Lung (tissue), 12 donors: ENCODE measurements around the gene FAM50B. TPM values are rescaled to one million over a fixed set of nuclear protein-coding genes. Genes with fewer than 3 reads are reported as not detected.

Source experiments
- ATAC-seq: fragments of 200-7000 bp; cut with Tn5 transposase; one replicate; pipeline ENCODE4 v1.9.1; 2020; ENCODE audit warnings: moderate number of reproducible peaks; ENCODE audit not compliant: insufficient read depth, low FRiP score
- DNase-seq, 3 donors: peaks; one replicate each; pipeline ENCODE4 v3.0.0-alpha.2; 2013 to 2017
- H3K27ac ChIP-seq, 2 donors: one replicate each; pipeline ENCODE4 v1.5.1; 2013; ENCODE audit warnings: mild to moderate bottlenecking in 2 of 2, moderate library complexity in 2 of 2, control low read depth in 1 of 2, inconsistent platforms in 1 of 2, low read depth in 1 of 2, low read length in 1 of 2
- H3K27me3 ChIP-seq, 3 donors: one replicate each; pipeline ENCODE4 v1.5.1; 2013; ENCODE audit warnings: low read length in 2 of 3; ENCODE audit not compliant: control insufficient read depth in 3 of 3, insufficient read depth in 3 of 3
- H3K36me3 ChIP-seq, 4 donors: one replicate each; pipeline ENCODE4 v1.5.1; 2013; ENCODE audit warnings: low read length in 4 of 4, mild to moderate bottlenecking in 1 of 4, moderate library complexity in 1 of 4; ENCODE audit not compliant: control insufficient read depth in 4 of 4, insufficient read depth in 4 of 4
- H3K4me1 ChIP-seq, 5 donors: one replicate each; pipeline ENCODE4 v1.5.1; 2013; ENCODE audit warnings: low read length in 5 of 5, mild to moderate bottlenecking in 2 of 5, moderate library complexity in 1 of 5; ENCODE audit not compliant: control insufficient read depth in 5 of 5, insufficient read depth in 5 of 5
- H3K4me3 ChIP-seq: one replicate; pipeline ENCODE4 v1.5.1; 2013; ENCODE audit warnings: mild to moderate bottlenecking, control low read depth, moderate library complexity
- H3K9ac ChIP-seq, 2 donors: one replicate each; pipeline ENCODE4 v1.5.1; 2013; ENCODE audit warnings: low read length in 2 of 2, control low read depth in 1 of 2; ENCODE audit not compliant: insufficient read depth in 1 of 2
- H3K9me3 ChIP-seq, 4 donors: one replicate each; pipeline ENCODE4 v1.5.1; 2013; ENCODE audit warnings: low read length in 3 of 4, mild to moderate bottlenecking in 1 of 4, moderate library complexity in 1 of 4; ENCODE audit not compliant: control insufficient read depth in 4 of 4, insufficient read depth in 3 of 4
- WGBS, 2 donors: extraction: QIAGEN DNeasy Blood & Tissue Kit; methylation state at CpG; one replicate each; pipeline ENCODE4 v1.1.7; 2013; 5-methylcytosine and 5-hydroxymethylcytosine counted together
- polyA plus RNA-seq, 2 donors: library from polyadenylated mRNA; stranded (reverse); fragments of 200-250 nt; gene quantifications; one replicate each; pipeline ENCODE4 v1.2.1, GENCODE V29; 2013
- total RNA-seq, 2 donors: library from RNA; depleted of rRNA in 1 of 2; stranded (reverse); fragments of >200 nt in 1 of 2; gene quantifications; one replicate each; pipeline ENCODE4 v1.2.1, GENCODE V29; 2014 to 2021
- TF ChIP-seq, protein P1 (sequence below): IDR thresholded peaks from 2 replicates; pipeline ENCODE4 v1.5.1; 2012; ENCODE audit warnings: mild to moderate bottlenecking; ENCODE audit errors: control extremely low read depth, extremely low read depth
- donor health status: control.
- donor health status: control.
- donor health status: Bipolar disorder and iron deficiency.
- donor health status: healthy.
- donor health status: DM: yes; HTN: yes; CAD: no.

FAM50B gene
- total and polyA plus RNA-seq, 4 donors, result 7.1 to 15.8 (median 11.3) TPM

DNA sequence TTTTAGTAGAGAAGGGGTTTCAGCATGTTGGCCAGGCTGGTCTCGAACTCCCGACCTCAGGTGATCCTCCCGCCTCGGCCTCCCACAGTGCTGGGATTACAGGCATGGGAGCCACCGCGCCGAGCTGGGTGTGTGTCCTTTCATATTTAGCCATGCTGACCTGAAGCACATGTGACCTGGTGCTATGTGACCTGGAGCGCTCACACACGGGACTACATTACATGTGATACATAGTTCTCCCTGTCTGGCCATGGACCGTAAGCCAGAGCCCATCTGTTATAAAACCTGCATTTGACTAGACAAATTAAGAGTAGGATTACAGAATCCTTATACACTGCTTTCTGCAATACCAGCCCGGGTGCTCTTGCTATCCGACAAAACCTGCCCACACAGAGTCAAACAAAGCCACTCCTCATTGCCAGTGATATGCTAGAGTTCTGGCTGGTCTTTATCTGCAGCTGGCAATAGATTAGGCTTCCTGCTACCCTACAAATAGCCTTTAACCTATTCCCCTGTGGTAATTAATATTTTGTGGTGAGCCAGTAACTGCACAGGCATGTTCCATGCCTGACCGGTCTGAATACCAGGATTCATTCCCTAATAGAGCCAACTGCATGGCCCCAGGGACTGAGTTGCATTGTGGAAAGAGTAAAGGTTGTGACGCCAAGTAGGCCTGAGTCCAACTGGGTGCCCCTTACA, 26.3 kb upstream of the FAM50B start:
- WGBS, 2 donors, result 85 to 89% methylated on average over 14 of the region's 14 CpGs
- Histone ChIP-seq H3K36me3 (no peaks in the 10 kb centered on the region), H3K4me3 (no peak overlapping the region), H3K27ac (no peak overlapping the region), H3K27me3 (no peaks in the 10 kb centered on the region), H3K9ac (no peak overlapping the region), H3K9me3 (peaks cover 0 to 1% (median 0%) of the 10 kb centered on the region in 4 donors), H3K4me1 (peaks cover 0 to 26% (median 14%) of the 10 kb centered on the region in 5 donors)
- no peak for DNase-seq
- ATAC-seq, result no peak
- TF ChIP-seq, protein P1, sequence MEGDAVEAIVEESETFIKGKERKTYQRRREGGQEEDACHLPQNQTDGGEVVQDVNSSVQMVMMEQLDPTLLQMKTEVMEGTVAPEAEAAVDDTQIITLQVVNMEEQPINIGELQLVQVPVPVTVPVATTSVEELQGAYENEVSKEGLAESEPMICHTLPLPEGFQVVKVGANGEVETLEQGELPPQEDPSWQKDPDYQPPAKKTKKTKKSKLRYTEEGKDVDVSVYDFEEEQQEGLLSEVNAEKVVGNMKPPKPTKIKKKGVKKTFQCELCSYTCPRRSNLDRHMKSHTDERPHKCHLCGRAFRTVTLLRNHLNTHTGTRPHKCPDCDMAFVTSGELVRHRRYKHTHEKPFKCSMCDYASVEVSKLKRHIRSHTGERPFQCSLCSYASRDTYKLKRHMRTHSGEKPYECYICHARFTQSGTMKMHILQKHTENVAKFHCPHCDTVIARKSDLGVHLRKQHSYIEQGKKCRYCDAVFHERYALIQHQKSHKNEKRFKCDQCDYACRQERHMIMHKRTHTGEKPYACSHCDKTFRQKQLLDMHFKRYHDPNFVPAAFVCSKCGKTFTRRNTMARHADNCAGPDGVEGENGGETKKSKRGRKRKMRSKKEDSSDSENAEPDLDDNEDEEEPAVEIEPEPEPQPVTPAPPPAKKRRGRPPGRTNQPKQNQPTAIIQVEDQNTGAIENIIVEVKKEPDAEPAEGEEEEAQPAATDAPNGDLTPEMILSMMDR, result no peak

- Histone ChIP-seq H3K36me3 (no peaks in the 10 kb centered on the region), H3K4me1 (peaks cover 0 to 26% (median 14%) of the 10 kb centered on the region in 5 donors), H3K9ac (no peak overlapping the region), H3K9me3 (no peaks in the 10 kb centered on the region), H3K27ac (no peak overlapping the region), H3K4me3 (no peak overlapping the region), H3K27me3 (no peaks in the 10 kb centered on the region)
- ATAC-seq (no peak), DNase-seq (no peak)
- TF ChIP-seq, protein P1, result no peak
- WGBS, 2 donors, result 77 to 82% methylated on average over 6 of the region's 6 CpGs
Observed at GRCh38 chr6:3823671-3824070, 25.5 kb upstream of the FAM50B start.

DNA sequence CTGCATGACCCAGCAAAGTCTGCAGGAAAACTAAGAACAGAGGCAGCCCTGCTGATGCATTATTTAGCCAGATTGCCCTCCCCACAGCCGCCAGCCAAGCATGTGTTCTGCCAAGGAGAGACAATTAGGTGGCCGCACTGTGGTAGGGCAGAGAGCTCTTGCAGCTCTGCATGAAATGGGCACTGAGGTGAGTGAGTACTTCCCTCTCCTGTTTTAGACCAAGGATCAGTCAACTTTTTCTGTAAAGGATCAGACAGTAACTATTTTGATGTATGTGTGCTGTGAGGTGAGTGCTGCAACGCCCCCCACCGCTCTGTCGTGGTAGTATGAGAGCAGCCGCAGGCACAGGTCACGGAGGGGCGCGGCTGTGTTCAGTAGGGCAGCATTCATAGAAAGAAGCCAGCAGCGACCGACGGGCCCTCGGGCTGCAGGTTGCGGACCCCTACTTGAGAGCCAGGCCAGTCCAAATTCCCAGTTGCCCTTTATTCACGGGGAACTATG, 23.8 kb upstream of the FAM50B start:
- TF ChIP-seq, protein P1, result no peak
- DNase-seq, result peak in 1 of 3 donors; percentile 51
- H3K4me3 ChIP-seq, result no peak overlapping the region
- ATAC-seq, result peak; percentile 50
- 37 to 66% methylated on average over 15 of the region's 15 CpGs for WGBS, 2 donors
- no peak overlapping the region for H3K9ac ChIP-seq
- no peaks in the 10 kb centered on the region for H3K9me3 ChIP-seq
- peak overlapping the region; percentile 87 to 93 for H3K27ac ChIP-seq
- H3K4me1 ChIP-seq, result peaks cover 0 to 25% (median 14%) of the 10 kb centered on the region in 5 donors
- no peaks in the 10 kb centered on the region for H3K36me3 ChIP-seq
- no peaks in the 10 kb centered on the region for H3K27me3 ChIP-seq
